Hematopoietic multipotent progenitor cell treated with erythropoietin and hydrocortisone succinate and interleukin-3 and kit ligand, for 6 days (in vitro differentiated cells): Measurements from ENCODE around the gene FBF1.
A peak's percentile ranks its signal among the peaks of the same experiment; 100 is the strongest.

Source experiments
- DNase-seq: peaks from one replicate; pipeline ENCODE4 v3.0.0-alpha.2; 2015

FBF1 gene

DNA sequence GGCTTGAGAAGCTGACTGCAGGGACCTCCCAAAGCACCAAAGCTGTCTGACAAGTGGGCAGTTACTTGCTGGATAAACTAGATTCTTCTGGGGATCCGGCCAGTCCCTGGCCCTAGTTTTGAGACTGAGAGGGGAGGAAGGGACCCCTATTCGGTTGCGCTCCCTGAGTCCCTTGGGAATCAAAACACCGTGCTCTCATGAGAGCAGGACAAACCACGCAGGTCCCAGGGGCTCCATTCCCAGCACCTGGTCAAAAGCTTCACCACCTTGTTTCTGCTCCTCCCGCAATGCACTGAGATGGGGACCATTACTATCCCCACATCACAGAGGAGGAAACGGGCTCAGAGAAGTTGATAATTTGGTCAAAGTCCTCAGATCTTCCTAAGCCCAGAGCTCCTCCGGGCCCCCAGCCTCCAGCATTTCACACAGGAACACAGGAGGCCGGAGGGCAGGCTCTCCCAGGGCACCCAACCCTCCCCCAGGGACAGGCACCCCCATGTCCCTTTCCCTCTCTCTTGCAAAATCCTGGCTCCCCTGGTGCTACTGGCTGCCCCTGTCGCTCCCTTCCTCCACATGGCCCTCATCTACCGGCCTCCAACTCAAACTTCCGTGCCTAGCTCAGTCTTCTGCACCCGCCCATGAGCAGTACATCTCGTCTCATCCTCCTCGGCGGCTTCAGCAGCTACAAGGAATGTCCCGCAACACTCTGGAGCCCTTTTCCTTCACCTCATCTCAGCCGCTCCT lies 47.4 kb downstream of the FBF1 start:
- no peak for DNase-seq

DNA sequence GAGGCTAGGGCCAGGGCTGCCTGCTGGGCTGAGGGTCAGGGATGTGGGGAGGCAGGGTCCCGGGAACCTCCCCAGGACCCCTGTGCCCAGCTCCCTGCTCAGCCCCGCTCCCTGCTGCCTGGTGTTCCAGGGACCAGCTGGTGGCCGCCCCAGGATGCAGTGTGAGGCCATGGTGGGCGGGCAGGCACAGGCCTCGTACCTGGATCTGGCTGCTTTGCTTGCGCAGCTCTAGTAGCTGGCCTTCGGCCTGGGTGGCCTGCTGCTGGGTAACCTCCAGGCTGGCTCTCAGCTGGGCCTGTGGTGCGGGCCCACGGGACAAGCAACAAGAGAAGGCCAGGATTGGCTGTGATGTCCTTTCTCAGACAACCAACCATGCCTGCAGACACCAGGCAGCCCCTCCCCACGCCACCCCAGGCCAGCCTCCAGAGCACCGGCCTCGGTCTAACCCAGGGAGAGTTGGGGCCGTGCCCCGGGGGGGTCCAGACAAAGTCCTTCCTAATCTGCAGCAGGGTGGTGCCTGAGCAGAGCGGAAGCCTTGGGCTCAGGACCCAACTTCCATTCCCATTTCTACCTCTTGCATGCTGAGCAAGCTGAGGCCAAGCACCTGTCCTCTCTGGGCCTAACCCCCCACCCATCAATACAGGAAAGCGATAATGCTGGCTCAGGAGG lies 48.2 kb downstream of the FBF1 start:
- DNase-seq: no peak

GRCh38 chr17:75891605-75892555 lies 49.0 kb downstream of the FBF1 start:
- DNase-seq: no peak

- no peak for DNase-seq
Measured at GRCh38 chr17:75891022-75891604, 49.7 kb downstream of the FBF1 start.

DNA sequence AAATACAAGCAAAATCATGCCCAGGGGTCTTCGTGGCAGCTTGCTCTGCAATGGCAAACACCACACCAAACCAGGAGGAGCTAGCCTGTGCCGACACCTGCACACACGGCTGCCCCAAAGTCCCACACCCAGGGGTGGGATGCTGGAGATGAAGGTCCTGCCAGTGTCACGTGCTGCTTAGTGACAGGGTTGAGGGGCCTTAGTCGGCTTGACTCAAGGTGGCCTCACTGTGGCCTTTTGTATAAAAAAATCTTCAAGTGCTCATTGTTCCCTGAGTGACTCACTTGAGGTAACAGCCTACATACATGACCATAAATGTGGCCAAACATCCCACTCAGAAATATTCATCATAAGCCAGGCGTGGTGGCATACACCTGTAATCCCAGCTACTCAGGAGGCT lies 51.4 kb downstream of the FBF1 start:
- DNase-seq: no peak

GRCh38 chr17:75888484-75888883 lies 52.4 kb downstream of the FBF1 start:
- DNase-seq: no peak

- DNase-seq: peak; percentile 61
Measured at GRCh38 chr17:75885860-75886259, 55.0 kb downstream of the FBF1 start.

DNA sequence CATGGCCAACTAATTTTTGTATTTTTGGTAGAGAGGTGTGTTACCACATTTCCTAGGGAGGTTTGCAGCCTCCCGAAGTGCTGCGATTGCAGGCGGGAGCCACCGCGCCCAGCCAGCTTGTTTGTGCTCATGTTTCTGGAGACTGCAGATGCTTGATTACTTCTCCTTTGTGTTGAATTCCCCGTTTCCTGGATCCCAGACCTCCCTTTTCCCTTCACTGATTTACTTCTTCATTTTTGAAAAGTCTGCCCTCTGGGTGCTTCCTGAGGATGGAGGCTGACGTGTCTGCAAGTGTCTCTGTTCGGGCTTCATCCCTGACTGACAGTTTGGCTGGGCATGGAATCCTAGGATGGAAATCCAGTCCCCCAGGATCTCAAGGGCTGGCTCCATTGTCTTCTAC lies 55.4 kb downstream of the FBF1 start:
- DNase-seq: no peak

- no peak for DNase-seq
Measured at GRCh38 chr17:75881678-75882454, 59.0 kb downstream of the FBF1 start.

DNA sequence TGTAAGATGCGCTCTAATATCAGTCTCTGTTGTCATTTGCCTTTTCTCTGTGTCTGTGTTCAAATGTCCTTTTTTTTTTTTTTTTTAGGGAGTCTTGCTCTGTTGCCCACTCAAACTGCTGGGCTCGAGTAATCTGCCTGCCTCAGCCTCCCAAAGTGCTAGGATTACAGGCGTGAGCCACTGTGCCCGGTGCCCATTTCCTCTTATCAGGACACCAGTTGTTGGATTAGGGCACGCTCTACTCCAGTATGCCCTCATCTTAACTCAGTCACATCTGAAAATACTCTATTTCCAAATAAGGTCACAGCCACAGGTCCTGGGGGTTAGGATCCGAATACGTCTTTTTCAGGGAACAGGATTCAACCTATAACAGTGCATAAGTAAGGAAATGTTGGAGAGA lies 60.6 kb downstream of the FBF1 start:
- DNase-seq: peak; percentile 72

DNA sequence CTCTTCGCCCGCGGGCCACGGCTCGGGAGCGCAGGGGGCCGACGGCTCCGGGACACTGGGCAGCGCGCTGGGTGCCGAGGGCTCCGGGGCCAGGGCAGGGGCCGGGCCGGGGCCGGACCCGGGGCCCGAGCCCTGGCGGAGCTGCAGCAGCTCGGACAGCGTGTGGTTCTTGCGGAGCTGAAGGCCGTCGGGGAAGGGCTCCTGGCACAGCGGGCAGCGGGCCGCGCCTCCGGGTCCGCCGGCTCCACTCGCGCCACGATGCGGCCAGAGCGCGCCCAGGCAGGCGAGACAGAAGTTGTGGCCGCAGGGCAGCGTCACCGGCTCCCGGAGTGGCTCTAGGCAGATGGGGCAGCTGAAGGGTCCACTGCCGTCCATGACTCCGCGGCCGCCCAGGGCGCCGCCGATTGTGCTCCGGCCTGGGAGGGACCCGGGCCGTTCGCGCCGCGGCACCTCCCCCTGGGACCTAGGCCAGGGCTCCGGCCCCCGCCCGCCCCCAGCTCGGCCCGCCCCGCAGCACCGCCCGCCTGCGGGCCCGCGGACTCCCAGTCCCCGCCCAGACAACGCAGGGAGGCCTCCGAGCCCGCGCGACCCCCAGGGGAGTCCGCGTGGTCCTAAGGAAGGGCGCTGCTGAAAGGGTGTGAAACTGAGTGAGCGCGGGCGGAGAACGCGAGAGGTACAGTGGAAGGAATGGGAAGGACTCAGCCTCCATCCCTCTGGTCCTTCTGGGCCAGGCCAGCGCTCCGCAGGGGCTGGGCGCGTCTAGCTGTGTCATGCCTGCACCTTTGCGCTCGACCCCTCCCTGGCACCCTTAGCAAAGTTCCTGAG lies 62.5 kb downstream of the FBF1 start, which contains the start of gene TRIM47:
Gene TRIM47 (minus strand): TSS at position 408 of the 825 bp plus-strand sequence. CDS start 33 bp downstream, at position 375.
- peak; percentile 49 for DNase-seq

- DNase-seq: peak; percentile 82
Measured at GRCh38 chr17:75877752-75878173, 63.1 kb downstream of the FBF1 start.

DNA sequence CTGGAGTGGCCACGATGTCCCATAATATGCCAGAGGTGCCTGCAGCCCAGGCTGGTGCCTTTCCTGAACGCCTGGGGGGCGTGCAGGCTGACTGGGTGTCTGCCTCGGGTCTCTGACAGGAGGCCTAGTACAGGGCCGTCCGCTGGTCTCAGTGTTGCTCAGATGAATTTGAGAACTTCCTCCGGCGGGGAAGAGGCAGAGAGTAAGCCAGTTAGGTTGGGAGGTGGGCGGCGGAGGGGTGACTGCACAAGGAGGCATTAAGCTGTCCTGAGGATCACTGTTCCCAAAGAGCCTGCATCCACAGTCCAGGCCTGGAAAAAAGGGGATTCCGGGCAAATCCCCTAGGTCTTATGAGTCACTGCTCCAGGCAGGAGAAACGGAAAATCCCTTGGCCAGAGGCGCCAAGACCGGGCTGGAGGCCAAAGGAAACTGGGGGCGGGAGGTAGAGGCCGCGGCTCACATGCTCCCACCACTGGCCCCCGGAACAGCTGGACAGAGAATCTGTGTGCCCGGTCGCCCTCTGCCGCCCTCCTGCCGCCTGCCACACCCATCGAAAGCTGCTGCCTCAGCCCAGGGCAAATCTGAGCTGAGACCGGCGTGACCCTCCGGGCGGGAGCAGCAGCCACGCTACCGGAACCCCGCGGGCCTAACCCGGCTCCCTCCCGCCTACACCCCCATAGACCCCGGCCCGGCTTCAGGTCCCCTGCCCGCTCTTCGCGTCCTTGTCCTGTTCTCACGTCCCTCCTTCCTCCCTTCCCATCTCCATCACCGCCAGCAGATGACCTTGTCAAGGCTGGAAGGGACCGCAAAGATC lies 63.7 kb downstream of the FBF1 start:
- no peak for DNase-seq

DNA sequence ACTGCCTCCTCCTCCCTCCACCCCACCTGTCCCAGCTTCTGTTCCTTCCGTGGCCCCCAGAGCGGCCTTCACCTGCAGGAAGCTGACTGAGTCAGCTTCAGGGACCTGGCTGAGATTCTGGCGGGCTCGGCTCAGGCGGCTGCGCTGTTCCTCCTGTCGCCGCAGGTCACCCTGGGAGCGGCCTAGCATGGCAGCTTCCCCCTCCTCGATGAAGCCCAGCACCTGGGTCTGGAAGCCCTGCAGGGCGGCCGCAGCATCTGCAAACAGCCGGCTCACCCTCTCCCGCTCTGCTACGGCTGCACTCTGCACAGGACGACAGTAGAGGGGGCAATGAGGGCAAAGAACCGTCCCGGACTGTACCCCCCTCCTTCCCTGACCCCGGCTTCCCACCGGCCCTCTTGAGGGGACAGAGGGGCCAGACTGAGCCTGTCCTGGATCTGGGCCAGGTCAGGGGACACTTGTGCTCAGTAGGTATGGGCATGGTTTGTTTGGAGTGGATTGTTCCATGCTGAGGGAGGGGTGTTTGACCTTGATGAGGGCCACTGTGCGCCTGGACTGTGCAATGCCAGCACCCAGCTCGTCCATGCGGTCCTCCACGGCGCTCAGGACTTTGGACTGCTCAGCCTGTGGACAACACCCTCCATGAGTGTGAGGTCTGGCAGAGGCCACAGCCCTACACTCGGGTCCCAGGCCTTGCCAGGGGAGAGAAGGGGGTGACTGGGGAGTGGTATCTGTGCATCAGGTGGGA lies 64.5 kb downstream of the FBF1 start:
- peak; percentile 49 for DNase-seq

DNA sequence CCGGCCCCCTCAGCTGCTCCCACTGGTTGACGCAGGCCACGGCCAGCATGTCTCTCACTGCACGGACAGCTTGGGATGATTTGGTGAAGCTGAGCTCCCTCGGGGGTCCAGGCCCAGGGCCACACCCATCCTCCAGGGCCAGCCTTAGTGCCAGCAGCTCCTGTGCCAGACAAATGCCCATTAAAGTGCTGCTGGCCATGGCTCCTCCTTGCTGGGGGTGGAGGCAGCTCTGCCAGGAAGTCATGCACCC lies 65.0 kb downstream of the FBF1 start:
- no peak for DNase-seq

GRCh38 chr17:75875182-75875939 lies 65.5 kb downstream of the FBF1 start:
- DNase-seq: no peak

DNA sequence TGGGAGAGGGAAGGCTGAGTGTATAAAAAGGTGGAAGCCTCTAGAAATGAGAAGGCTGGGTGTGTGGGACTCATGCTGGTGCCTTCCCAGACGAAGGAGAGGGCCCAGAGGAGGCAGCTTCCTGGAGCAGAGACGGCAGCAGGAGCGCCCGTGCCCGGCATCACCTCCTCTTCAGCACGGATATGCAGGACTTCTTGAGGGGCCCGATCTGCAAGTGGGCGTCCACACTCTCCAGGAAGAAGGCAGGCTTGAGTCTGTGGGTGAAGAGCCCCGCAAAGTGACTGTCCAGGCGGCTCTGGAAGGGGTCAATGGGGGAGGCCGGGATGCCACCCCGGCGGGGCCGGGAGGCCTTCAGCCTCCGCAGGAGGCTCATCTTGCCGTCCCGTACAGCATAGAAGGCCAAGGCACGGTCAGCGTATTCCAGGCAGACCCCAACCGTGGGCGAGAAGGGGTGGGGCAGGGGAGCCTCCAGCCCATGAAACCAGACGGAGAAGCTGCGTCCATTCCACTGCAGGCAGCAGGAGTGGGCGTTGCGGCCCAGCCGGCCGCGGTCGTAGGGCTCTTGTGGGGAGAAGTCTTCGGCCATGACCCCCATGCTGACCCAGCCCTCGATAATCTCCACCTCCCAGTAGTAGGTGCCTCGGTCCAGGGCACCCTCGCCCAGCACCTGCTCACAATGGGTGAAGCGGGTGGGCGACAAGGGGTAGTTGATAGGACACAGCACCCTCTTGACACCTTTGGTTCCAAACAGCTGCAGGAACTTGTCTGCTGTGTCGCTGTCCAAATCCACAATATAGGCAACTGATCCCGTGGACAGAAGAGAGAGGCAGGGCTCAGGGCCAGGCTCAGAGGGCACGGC lies 66.3 kb downstream of the FBF1 start:
- DNase-seq: no peak
